ENCODE measurements around the gene CFAP77. TPM values are rescaled to one million over a fixed set of nuclear protein-coding genes. Genes with fewer than 3 reads are reported as not detected.
A peak's percentile ranks its signal among the peaks of the same experiment; 100 is the strongest.

Gene CFAP77
- total and polyA plus RNA-seq, 2 of the 8 experiments (the other 6 are each of a cell fraction or from before 2014, with no cell fraction given): 0.63 to 0.97 TPM

- Histone ChIP-seq H3K4ac (replicated peaks; ENCODE audit: insufficient read length, low read depth, low read length) (peak overlapping the region; percentile 1), H2BK120ac (replicated peaks; ENCODE audit: low read depth, low read length) (no peak overlapping the region), H3K23ac (ENCODE audit: insufficient read length) (no peak overlapping the region), H2BK20ac (ENCODE audit: low read length) (no peak overlapping the region), H3K14ac (ENCODE audit: insufficient read length) (no peak overlapping the region), H3K9ac (replicated peaks in 1 of 4; ENCODE audit: extremely low read depth in 1 of 4, low read depth in 3 of 4, low read length in 3 of 4) (no peak overlapping the region), H3K79me2 (ENCODE audit: control insufficient read depth in 1 of 2, insufficient read depth in 2 of 2, low read length in 2 of 2) (no peaks in the 10 kb centered on the region), H3K23me2 (ENCODE audit: low read depth, low read length) (peaks cover 4% of the 10 kb centered on the region; the same call in 1 of the 2 replicates), H4K20me1 (replicated peaks in 1 of 2; ENCODE audit: control insufficient read depth in 1 of 2, insufficient read depth in 2 of 2, low read length in 2 of 2) (no peaks in the 10 kb centered on the region), H3K36me3 (ENCODE audit: control insufficient read depth in 2 of 4, insufficient read depth in 4 of 4, low read length in 3 of 4) (no peaks in the 10 kb centered on the region), H4K91ac (replicated peaks; ENCODE audit: insufficient read length, low read length) (no peak overlapping the region), H2AFZ (ENCODE audit: low read length) (no peak overlapping the region), H2BK15ac (ENCODE audit: low read length) (no peak overlapping the region), H3K4me3 (ENCODE audit: extremely low read depth in 1 of 4, insufficient read depth in 2 of 4, low read depth in 3 of 4, low read length in 4 of 4) (no peak overlapping the region), H3K79me1 (ENCODE audit: low read depth, low read length) (no peaks in the 10 kb centered on the region), H3K56ac (replicated peaks; ENCODE audit: insufficient read length, low read depth, low read length) (no peak overlapping the region), H2BK5ac (ENCODE audit: low read depth, low read length) (no peak overlapping the region), H2AK5ac (ENCODE audit: low read depth, low read length) (no peak overlapping the region), H3K27me3 (replicated peaks in 1 of 4; ENCODE audit: control insufficient read depth in 3 of 4, extremely low read depth in 1 of 4, insufficient read depth in 3 of 4, low read length in 3 of 4) (no peaks in the 10 kb centered on the region; a peak in 1 of 7 replicates), H3K27ac (ENCODE audit: low read depth, low read length) (no peak overlapping the region), H3K4me2 (ENCODE audit: insufficient read depth in 1 of 2, low read depth in 2 of 2, low read length in 2 of 2) (no peak overlapping the region), H3K4me1 (replicated peaks in 1 of 4; ENCODE audit: control insufficient read depth in 3 of 4, insufficient read depth in 4 of 4, low read length in 3 of 4) (peaks cover 0 to 4% (median 4%) of the 10 kb centered on the region in 4 experiments; a peak in 4 of 7 replicates), H2BK12ac (ENCODE audit: low read depth, low read length) (no peak overlapping the region), H3K18ac (ENCODE audit: extremely low read depth, low read length) (no peak overlapping the region), H3K9me3 (ENCODE audit: insufficient read depth in 2 of 2, low read depth in 1 of 2, low read length in 1 of 2) (no peaks in the 10 kb centered on the region), H4K8ac (ENCODE audit: extremely low read depth, insufficient read depth, low read length) (peak overlapping the region; percentile 51; the same call in 1 of the 2 replicates), H4K5ac (ENCODE audit: insufficient read length, low read depth, low read length) (no peak overlapping the region)
- FAIRE-seq: no peak
- POLR2A ChIA-PET (ENCODE audit: partially characterized antibody): no interaction called here
- WGBS, 2 experiments (ENCODE audit: extremely low coverage in 1 of 2, insufficient coverage in 1 of 2, insufficient read length in 1 of 2, insufficient replicate concordance in 2 of 2, low coverage in 1 of 2, low lambda C conversion rate in 2 of 2, missing lambda C conversion rate in 1 of 2): 85% methylated on average over 20 of the region's 21 CpGs; no CpG with 5 or more reads in 1 of the 2 experiments
- CTCF ChIA-PET (ENCODE audit: partially characterized antibody): interaction anchor here (0.6 to 5.7 kb wide), 14 partner anchors 9 to 136 kb away, joined by 3 to 66 read pairs (median 4); no protein-coding TSS in a partner anchor
- DNase-seq (ENCODE audit: low read depth in 1 of 2, low spot score in 2 of 2): no peak
- TF ChIP-seq YY1 (IDR thresholded peaks at IDR 0.05; ENCODE audit: low read depth, low read length) (no peak), HDAC6 (IDR thresholded peaks at IDR 0.05; ENCODE audit: low read depth, low read length) (no peak), CTCF (IDR thresholded peaks at IDR 0.05; ENCODE audit: control extremely low read depth in 1 of 3, insufficient read depth in 1 of 3, low read depth in 1 of 3, low read length in 3 of 3) (no peak), CBX5 (IDR thresholded peaks at IDR 0.05; ENCODE audit: low read depth, low read length) (no peak), ATF3 (IDR thresholded peaks at IDR 0.05; ENCODE audit: insufficient read depth, low read depth, low read length) (no peak), NRF1 (IDR thresholded peaks at IDR 0.05; ENCODE audit: low read depth, low read length) (no peak), CREB1 (IDR thresholded peaks at IDR 0.05) (no peak), SIX5 (IDR thresholded peaks at IDR 0.05; ENCODE audit: low read depth, low read length) (no peak), EP300 (IDR thresholded peaks at IDR 0.05; ENCODE audit: borderline replicate concordance in 1 of 2, low read depth in 2 of 2, low read length in 2 of 2) (no peak), TAF1 (IDR thresholded peaks at IDR 0.05; ENCODE audit: low read depth, low read length) (no peak)
Measured at GRCh38 chr9:132547976-132548730, 138.1 kb downstream of the CFAP77 start.

All from H1 (cell line).